GM23338 (cell line): ENCODE data around the gene RIC1. TPM values are rescaled to one million over a fixed set of nuclear protein-coding genes. Genes with fewer than 3 reads are reported as not detected.

Experiments used
- ATAC-seq: fragments of 200-7000 bp; cut with Tn5 transposase; 3 replicates; pipeline ENCODE4 v1.9.1; 2020
- DNase-seq: peaks from one replicate; pipeline ENCODE4 v3.0.0-alpha.2; 2015; ENCODE audit warnings: low spot score
- H2AFZ ChIP-seq: fragments of 200-600 bp; sonication (generic); 2 replicates; pipeline ENCODE4 v1.8.0; 2016; ENCODE audit warnings: antibody characterized with exemption, mild to moderate bottlenecking, moderate library complexity
- H3F3A ChIP-seq: fragments of 200-600 bp; sonication (generic); replicated peaks from 2 replicates; pipeline ENCODE4 v1.8.0; 2017; ENCODE audit warnings: antibody characterized with exemption, mixed run types, low read depth
- H3K27ac ChIP-seq: fragments of 200-600 bp; sonication (generic); 2 replicates; pipeline ENCODE4 v1.6.1; 2016; ENCODE audit warnings: low read depth
- H3K27me3 ChIP-seq: fragments of 200-600 bp; sonication (generic); 2 replicates; pipeline ENCODE4 v1.8.0; 2016; ENCODE audit warnings: mild to moderate bottlenecking, mixed run types, moderate library complexity; ENCODE audit not compliant: insufficient read depth
- H3K36me3 ChIP-seq: fragments of 200-600 bp; sonication (generic); 2 replicates; pipeline ENCODE4 v1.8.0; 2016; ENCODE audit warnings: mild to moderate bottlenecking; ENCODE audit not compliant: insufficient read depth
- H3K4me1 ChIP-seq: fragments of 200-600 bp; sonication (generic); 2 replicates; pipeline ENCODE4 v1.8.0; 2016; ENCODE audit warnings: mild to moderate bottlenecking, moderate library complexity; ENCODE audit not compliant: insufficient read depth
- H3K4me2 ChIP-seq: fragments of 200-600 bp; sonication (generic); 2 replicates; pipeline ENCODE4 v1.7.1; 2017; ENCODE audit warnings: mixed run types
- H3K4me3 ChIP-seq: fragments of 200-600 bp; sonication (generic); 2 replicates; pipeline ENCODE4 v1.6.1; 2016; ENCODE audit warnings: mixed run types
- H3K79me2 ChIP-seq: fragments of 200-600 bp; sonication (generic); replicated peaks from 2 replicates; pipeline ENCODE4 v1.8.0; 2017; ENCODE audit warnings: mild to moderate bottlenecking; ENCODE audit not compliant: insufficient read depth
- H3K9me2 ChIP-seq: fragments of 200-600 bp; sonication (generic); 2 replicates; pipeline ENCODE4 v1.8.0; 2017; ENCODE audit not compliant: insufficient read depth
- H4K20me1 ChIP-seq: fragments of 200-600 bp; sonication (generic); replicated peaks from 2 replicates; pipeline ENCODE4 v1.8.0; 2017; ENCODE audit warnings: mild to moderate bottlenecking; ENCODE audit not compliant: insufficient read depth
- H3K27ac Mint-ChIP-seq: 2 replicates; pipeline ENCODE4 v1.8.0; 2020; ENCODE audit warnings: inconsistent platforms, mild to moderate bottlenecking, moderate library complexity, mixed read lengths
- H3K27me3 Mint-ChIP-seq: 3 replicates; pipeline ENCODE4 v1.8.0; 2022; ENCODE audit warnings: low read depth, mild to moderate bottlenecking, moderate library complexity, mixed read lengths, inconsistent platforms; ENCODE audit not compliant: insufficient read depth, poor library complexity
- H3K36me3 Mint-ChIP-seq: 3 replicates; pipeline ENCODE4 v1.8.0; 2021; ENCODE audit warnings: low read depth, mild to moderate bottlenecking, inconsistent platforms, moderate library complexity, mixed read lengths
- H3K4me1 Mint-ChIP-seq: 3 replicates; pipeline ENCODE4 v1.8.0; 2020; ENCODE audit warnings: mild to moderate bottlenecking, inconsistent platforms, mixed read lengths
- H3K4me3 Mint-ChIP-seq: 3 replicates; pipeline ENCODE4 v1.8.0; 2021; ENCODE audit warnings: moderate library complexity, mild to moderate bottlenecking, inconsistent platforms, mixed read lengths
- H3K9me3 Mint-ChIP-seq: 3 replicates; pipeline ENCODE4 v1.8.0; 2020; ENCODE audit warnings: moderate library complexity, mild to moderate bottlenecking, inconsistent platforms, mixed read lengths
- CTCF ChIP-seq, 2 experiments: fragments of 200-600 bp in 1 of 2; sonication (generic) in 1 of 2; conservative IDR thresholded peaks; 2 replicates each; pipeline versions ENCODE4 v1.5.1 to v1.6.1; 2016 to 2017; ENCODE audit warnings: antibody characterized with exemption in 2 of 2, low read depth in 2 of 2, mild to moderate bottlenecking in 2 of 2, moderate library complexity in 1 of 2
- ETS1 ChIP-seq: IDR thresholded peaks from 2 replicates; pipeline ENCODE4 v1.6.1; 2016; ENCODE audit warnings: antibody characterized with exemption
- EZH2 ChIP-seq: fragments of 200-600 bp; sonication (generic); IDR thresholded peaks from one replicate; pipeline ENCODE4 v1.8.0; 2017; ENCODE audit warnings: antibody characterized with exemption, mild to moderate bottlenecking, low read depth; ENCODE audit not compliant: unreplicated experiment
- EZH2phosphoT487 ChIP-seq: fragments of 200-600 bp; sonication (generic); IDR thresholded peaks from one replicate; pipeline ENCODE4 v1.8.1; 2018; ENCODE audit warnings: antibody characterized with exemption; ENCODE audit not compliant: unreplicated experiment
- JUNB ChIP-seq: IDR thresholded peaks from one replicate; pipeline ENCODE4 v1.6.1; 2016; ENCODE audit warnings: antibody characterized with exemption; ENCODE audit not compliant: unreplicated experiment
- STAT1 ChIP-seq: IDR thresholded peaks from one replicate; pipeline ENCODE4 v1.6.1; 2016; ENCODE audit warnings: antibody characterized with exemption; ENCODE audit not compliant: unreplicated experiment
- ZNF331 ChIP-seq: fragments of 250-450 bp; sonication (Bioruptor Pico); IDR thresholded peaks from 2 replicates; pipeline ENCODE4 v1.5.0; 2020; ENCODE audit warnings: low read depth, mild to moderate bottlenecking, moderate library complexity
- ZNF462 ChIP-seq: fragments of 250-450 bp; sonication (Bioruptor Pico); IDR thresholded peaks from 2 replicates; pipeline ENCODE4 v1.5.0; 2020; ENCODE audit warnings: mild to moderate bottlenecking, moderate library complexity
- polyA plus RNA-seq: library from polyadenylated mRNA; unstranded; fragments of >200 nt; fragmentation: Nextera tagmentation; extraction: Ambion mirVana; gene quantifications from 2 replicates; pipeline ENCODE4 v1.2.1, GENCODE V29; 2016
- total RNA-seq: library from RNA; depleted of rRNA; stranded (reverse); fragments of >200 nt; shearing (Covaris generic); gene quantifications from 2 replicates; pipeline ENCODE4 v1.2.3, GENCODE V29; 2014

The RIC1 gene
- total and polyA plus RNA-seq, 2 experiments from 2014 or later: 7.8 to 34.9 TPM

- H3F3A ChIP-seq: no peaks in the 10 kb centered on the region
- Mint-ChIP-seq H3K27me3 (no peaks in the 10 kb centered on the region), H3K27ac (no peak overlapping the region), H3K36me3 (peaks cover 8% of the 10 kb centered on the region; the same call in 2 of the 3 replicates), H3K4me3 (no peak overlapping the region), H3K4me1 (no peaks in the 10 kb centered on the region; the same call in 2 of the 3 replicates), H3K9me3 (no peaks in the 10 kb centered on the region)
- peaks cover 100% of the 10 kb centered on the region for H3K79me2 ChIP-seq
- H3K27ac ChIP-seq: no peak overlapping the region
- no peaks in the 10 kb centered on the region; the same call in 1 of the 2 replicates for H3K4me1 ChIP-seq
- no peak overlapping the region for H3K4me2 ChIP-seq
- H4K20me1 ChIP-seq: 0 out of 2 replicates have a peak, but pooled peaks cover 4% of the 10 kb centered on the region
- H3K36me3 ChIP-seq: no peaks in the 10 kb centered on the region
- no peak overlapping the region for H2AFZ ChIP-seq
- no peak for DNase-seq
- no peaks in the 10 kb centered on the region for H3K9me2 ChIP-seq
- H3K27me3 ChIP-seq: no peaks in the 10 kb centered on the region
- no peak for ATAC-seq
- no peak overlapping the region for H3K4me3 ChIP-seq
- TF ChIP-seq EZH2 (no peak), CTCF (conservative IDR thresholded peaks at IDR 0.05; ENCODE audit: low read depth in 2 of 2) (no peak), ETS1 (no peak), STAT1 (no peak), ZNF462 (no peak), EZH2phosphoT487 (no peak), JUNB (no peak), ZNF331 (CRISPR knock-in tag) (no peak)
Observed at GRCh38 chr9:5642170-5642569, 13.3 kb downstream of the RIC1 start.
